Measurements from ENCODE around the gene LRP5.

LRP5 gene

DNA sequence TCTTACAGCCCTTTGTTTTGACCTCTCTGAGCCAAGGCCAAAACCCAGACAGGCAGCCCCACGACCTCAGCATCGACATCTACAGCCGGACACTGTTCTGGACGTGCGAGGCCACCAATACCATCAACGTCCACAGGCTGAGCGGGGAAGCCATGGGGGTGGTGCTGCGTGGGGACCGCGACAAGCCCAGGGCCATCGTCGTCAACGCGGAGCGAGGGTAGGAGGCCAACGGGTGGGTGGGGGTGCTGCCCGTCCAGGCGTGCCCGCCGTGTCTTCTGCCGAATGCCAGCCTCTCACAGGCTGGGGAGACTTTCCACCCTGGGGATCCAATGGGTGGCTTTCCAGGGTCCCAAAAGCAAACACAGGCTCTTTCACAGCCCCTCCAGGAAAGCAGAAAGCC lies 111.1 kb downstream of the LRP5 start:
- no peak for DNase-seq (ENCODE audit: low read depth, low spot score)
- TF ChIP-seq, protein P1, sequence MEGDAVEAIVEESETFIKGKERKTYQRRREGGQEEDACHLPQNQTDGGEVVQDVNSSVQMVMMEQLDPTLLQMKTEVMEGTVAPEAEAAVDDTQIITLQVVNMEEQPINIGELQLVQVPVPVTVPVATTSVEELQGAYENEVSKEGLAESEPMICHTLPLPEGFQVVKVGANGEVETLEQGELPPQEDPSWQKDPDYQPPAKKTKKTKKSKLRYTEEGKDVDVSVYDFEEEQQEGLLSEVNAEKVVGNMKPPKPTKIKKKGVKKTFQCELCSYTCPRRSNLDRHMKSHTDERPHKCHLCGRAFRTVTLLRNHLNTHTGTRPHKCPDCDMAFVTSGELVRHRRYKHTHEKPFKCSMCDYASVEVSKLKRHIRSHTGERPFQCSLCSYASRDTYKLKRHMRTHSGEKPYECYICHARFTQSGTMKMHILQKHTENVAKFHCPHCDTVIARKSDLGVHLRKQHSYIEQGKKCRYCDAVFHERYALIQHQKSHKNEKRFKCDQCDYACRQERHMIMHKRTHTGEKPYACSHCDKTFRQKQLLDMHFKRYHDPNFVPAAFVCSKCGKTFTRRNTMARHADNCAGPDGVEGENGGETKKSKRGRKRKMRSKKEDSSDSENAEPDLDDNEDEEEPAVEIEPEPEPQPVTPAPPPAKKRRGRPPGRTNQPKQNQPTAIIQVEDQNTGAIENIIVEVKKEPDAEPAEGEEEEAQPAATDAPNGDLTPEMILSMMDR (IDR thresholded peaks at IDR 0.05; ENCODE audit: insufficient read depth, low read length, missing control alignments) = no peak
- H3K4me3 ChIP-seq (ENCODE audit: low read depth, low read length) = no peak overlapping the region
- ChIA-PET POLR2A (no interaction called here), CTCF (interaction anchor here (1.1 kb wide), 1 partner anchor 214 kb away, joined by 4 read pairs; no protein-coding TSS in a partner anchor)

DNA sequence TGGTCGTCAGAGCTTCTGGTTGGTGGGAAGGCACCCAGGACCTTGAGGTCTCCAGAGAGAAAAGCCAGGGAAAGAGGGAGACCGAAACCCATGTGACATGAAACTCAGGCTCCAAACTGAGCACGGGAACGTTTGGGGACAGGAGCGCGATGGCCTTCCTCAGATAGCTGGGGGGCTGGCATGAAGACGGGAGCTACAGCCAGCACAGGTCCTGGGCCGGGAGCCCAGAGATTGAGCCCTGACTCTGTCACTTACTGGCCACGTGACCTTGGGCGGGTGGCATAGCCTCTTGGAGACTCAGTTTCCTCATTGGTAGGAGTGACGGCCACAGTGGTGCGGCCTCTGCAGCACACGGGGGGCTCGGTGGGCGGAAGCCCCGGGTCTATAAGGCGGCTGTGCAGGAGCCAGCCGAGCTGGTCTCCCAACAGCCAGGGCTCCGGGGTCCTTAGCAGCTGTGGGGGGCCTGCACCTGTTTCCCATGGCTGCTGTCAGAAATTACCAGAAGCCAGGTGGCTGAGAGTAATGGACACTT lies 111.8 kb downstream of the LRP5 start:
- TF ChIP-seq, protein P1 (IDR thresholded peaks at IDR 0.05; ENCODE audit: insufficient read depth, low read length, missing control alignments) = no peak
- ChIA-PET POLR2A (no interaction called here), CTCF (no interaction called here)
- DNase-seq (ENCODE audit: low read depth, low spot score) = no peak
- H3K4me3 ChIP-seq (ENCODE audit: low read depth, low read length) = no peak overlapping the region

DNA sequence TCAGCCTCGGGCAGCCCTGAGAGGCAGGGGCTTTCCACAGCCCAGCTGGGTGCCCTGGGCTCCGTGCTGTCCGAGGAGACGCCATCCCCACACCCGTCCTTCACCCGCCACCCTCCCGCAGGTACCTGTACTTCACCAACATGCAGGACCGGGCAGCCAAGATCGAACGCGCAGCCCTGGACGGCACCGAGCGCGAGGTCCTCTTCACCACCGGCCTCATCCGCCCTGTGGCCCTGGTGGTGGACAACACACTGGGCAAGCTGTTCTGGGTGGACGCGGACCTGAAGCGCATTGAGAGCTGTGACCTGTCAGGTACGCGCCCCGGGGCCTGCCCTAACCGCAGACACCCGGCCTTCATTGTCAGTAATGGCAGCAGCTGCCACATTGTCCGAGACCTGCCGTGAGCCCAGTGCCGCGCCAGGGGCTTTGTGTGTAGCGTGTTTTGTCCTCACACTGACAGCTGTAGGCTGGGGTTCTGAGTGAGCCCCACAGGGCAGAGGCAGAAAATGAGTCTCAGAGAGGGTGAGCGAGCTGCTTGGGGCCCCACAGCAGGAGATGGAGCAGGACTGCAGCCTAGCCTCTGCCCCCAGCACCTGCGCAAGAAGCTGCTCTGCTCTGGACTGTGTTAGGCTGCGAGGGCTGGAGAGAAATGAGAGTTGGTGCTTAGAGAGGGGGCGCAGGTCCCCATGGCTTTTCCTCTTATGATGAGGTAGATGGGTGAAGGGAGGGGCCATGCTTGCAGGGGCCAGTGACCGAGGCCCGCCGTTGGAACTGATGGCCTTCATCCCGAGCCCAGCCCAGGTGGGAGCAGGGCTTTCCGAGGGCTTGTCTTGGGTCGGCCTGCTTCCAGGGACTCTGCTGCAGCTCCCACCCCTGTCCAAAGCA lies 112.8 kb downstream of the LRP5 start:
- ChIA-PET POLR2A (no interaction called here), CTCF (no interaction called here)
- DNase-seq (ENCODE audit: low read depth, low spot score) = no peak
- TF ChIP-seq, protein P1 (IDR thresholded peaks at IDR 0.05; ENCODE audit: insufficient read depth, low read length, missing control alignments) = no peak
- H3K4me3 ChIP-seq (ENCODE audit: low read depth, low read length) = no peak overlapping the region

DNA sequence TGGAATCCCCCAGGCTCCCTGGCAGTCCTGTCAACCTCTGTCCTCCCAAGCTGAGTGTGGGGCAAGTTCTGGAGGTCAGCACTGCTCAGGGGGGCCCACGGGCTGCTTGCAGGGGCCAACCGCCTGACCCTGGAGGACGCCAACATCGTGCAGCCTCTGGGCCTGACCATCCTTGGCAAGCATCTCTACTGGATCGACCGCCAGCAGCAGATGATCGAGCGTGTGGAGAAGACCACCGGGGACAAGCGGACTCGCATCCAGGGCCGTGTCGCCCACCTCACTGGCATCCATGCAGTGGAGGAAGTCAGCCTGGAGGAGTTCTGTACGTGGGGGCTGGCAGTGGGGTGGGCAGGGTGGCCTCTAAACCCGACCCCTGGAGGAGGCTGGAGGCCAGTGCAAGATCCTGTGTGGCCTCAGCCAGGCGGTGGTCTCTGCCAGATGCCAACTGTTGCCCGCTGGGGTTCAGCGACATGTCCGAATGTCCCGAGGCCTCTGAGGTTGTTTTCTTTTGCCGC lies 113.5 kb downstream of the LRP5 start:
- POLR2A ChIA-PET = no interaction called here

DNA sequence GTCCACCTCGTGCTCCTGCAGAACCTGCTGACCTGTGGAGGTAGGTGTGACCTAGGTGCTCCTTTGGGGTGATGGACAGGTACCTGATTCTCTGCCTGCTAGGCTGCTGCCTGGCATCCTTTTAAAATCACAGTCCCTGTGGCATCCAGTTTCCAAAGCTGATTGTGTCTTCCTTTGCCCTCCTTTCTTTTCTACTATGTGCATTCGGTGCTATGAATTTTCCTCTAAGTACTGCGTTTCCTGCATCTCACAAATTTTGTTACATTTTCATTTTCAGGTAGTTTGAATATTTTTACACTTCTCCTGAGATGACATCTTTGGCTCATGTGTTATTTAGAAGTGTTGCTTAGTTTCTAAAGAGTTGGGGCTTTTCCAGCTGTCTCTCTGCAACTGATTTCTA lies 117.3 kb downstream of the LRP5 start:
- ChIA-PET CTCF (no interaction called here), POLR2A (no interaction called here)
- H3K4me3 ChIP-seq (ENCODE audit: low read depth, low read length) = no peak overlapping the region
- no peak for DNase-seq (ENCODE audit: low read depth, low spot score)
- TF ChIP-seq, protein P1 (IDR thresholded peaks at IDR 0.05; ENCODE audit: insufficient read depth, low read length, missing control alignments) = no peak

More for the DNA sequence above, 113.5 kb downstream of the LRP5 start:
- TF ChIP-seq, protein P1 (IDR thresholded peaks at IDR 0.05; ENCODE audit: insufficient read depth, low read length, missing control alignments) = no peak
- CTCF ChIA-PET = no interaction called here
- no peak for DNase-seq (ENCODE audit: low read depth, low spot score)
- no peak overlapping the region for H3K4me3 ChIP-seq (ENCODE audit: low read depth, low read length)

DNA sequence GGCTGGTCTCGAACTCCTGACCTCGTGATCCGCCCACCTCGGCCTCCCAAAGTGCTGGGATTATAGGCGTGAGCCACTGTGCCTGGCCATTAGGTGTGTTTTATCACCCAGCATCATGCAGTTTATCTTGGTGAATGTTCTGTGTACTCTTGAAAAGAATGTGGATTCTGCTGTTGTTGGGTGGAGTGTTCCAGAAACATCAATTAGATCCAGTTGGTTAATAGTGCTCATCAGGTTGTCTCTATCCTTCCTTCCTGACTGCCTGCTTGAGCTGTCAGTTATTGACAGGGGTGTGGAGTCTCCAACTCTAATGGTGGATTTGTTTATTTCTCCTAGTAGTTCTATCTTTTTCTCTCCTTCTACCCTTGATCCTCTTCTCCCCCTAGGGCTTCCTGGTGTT lies 118.0 kb downstream of the LRP5 start:
- TF ChIP-seq, protein P1 (IDR thresholded peaks at IDR 0.05; ENCODE audit: insufficient read depth, low read length, missing control alignments) = no peak
- H3K4me3 ChIP-seq (ENCODE audit: low read depth, low read length) = no peak overlapping the region
- POLR2A ChIA-PET = no interaction called here
- DNase-seq (ENCODE audit: low read depth, low spot score) = no peak
- CTCF ChIA-PET = interaction anchor here (0.7 kb wide), 1 partner anchor 29 kb away, joined by 4 read pairs; no protein-coding TSS in a partner anchor
